OCI-LY1 (cell line): ENCODE data around the gene TCF4.

Source experiments
- H2AFZ ChIP-seq: fragments of 200-600 bp; sonication (generic), shearing (Covaris generic); 2 replicates; pipeline ENCODE4 v1.6.0; 2014; ENCODE audit warnings: antibody characterized with exemption, mild to moderate bottlenecking, low read length
- H3F3A ChIP-seq: fragments of 200-600 bp; sonication (generic), shearing (Covaris generic); 2 replicates; pipeline ENCODE4 v1.6.0; 2014; ENCODE audit warnings: mild to moderate bottlenecking, antibody characterized with exemption, low read length, moderate library complexity; ENCODE audit not compliant: insufficient read depth
- H3K27ac ChIP-seq: fragments of 200-600 bp; sonication (generic); 2 replicates; pipeline ENCODE4 v1.5.1; 2014; ENCODE audit warnings: low read length, mixed run types, mild to moderate bottlenecking, low read depth; ENCODE audit not compliant: poor library complexity, severe bottlenecking
- H3K27me3 ChIP-seq: fragments of 200-600 bp; sonication (generic); 2 replicates; pipeline ENCODE4 v1.6.0; 2014; ENCODE audit warnings: antibody characterized with exemption, mild to moderate bottlenecking, low read length, moderate library complexity; ENCODE audit not compliant: insufficient read depth
- H3K36me3 ChIP-seq: fragments of 200-600 bp; sonication (generic); 2 replicates; pipeline ENCODE4 v1.6.1; 2014; ENCODE audit warnings: mild to moderate bottlenecking, antibody characterized with exemption, low read length, moderate library complexity, mixed read lengths; ENCODE audit not compliant: insufficient read depth
- H3K4me1 ChIP-seq: fragments of 200-600 bp; sonication (generic); 2 replicates; pipeline ENCODE4 v1.5.1; 2014; ENCODE audit warnings: mild to moderate bottlenecking, low read length, moderate library complexity; ENCODE audit not compliant: insufficient read depth, severe bottlenecking
- H3K4me2 ChIP-seq: fragments of 200-600 bp; sonication (generic), shearing (Covaris generic); 2 replicates; pipeline ENCODE4 v1.6.1; 2014; ENCODE audit warnings: low read length
- H3K4me3 ChIP-seq: fragments of 200-600 bp; sonication (generic); 2 replicates; pipeline ENCODE4 v1.5.1; 2014; ENCODE audit warnings: low read length, low read depth, mild to moderate bottlenecking, mixed read lengths; ENCODE audit not compliant: poor library complexity, severe bottlenecking
- H3K79me2 ChIP-seq: fragments of 200-600 bp; shearing (Covaris generic); 2 replicates; pipeline ENCODE4 v1.6.1; 2016; ENCODE audit warnings: mixed run types, low read length, mixed read lengths; ENCODE audit not compliant: insufficient read depth
- H3K9ac ChIP-seq: fragments of 200-600 bp; sonication (generic), shearing (Covaris generic); 2 replicates; pipeline ENCODE4 v1.6.1; 2014; ENCODE audit warnings: mild to moderate bottlenecking, low read length, mixed read lengths
- H3K9me2 ChIP-seq: fragments of 200-600 bp; sonication (generic), shearing (Covaris generic); 2 replicates; pipeline ENCODE4 v1.6.1; 2014; ENCODE audit warnings: low read depth, mild to moderate bottlenecking, low read length, mixed read lengths
- H3K9me3 ChIP-seq: fragments of 200-600 bp; shearing (Covaris generic); 2 replicates; pipeline ENCODE4 v1.6.1; 2014; ENCODE audit warnings: low read length, mixed read lengths
- H4K20me1 ChIP-seq: fragments of 200-600 bp; sonication (generic), shearing (Covaris generic); 2 replicates; pipeline ENCODE4 v1.6.0; 2016; ENCODE audit warnings: mild to moderate bottlenecking, low read length; ENCODE audit not compliant: insufficient read depth
- CTCF ChIP-seq: fragments of 200-600 bp; sonication (generic), shearing (Covaris generic); IDR thresholded peaks from 2 replicates; pipeline ENCODE4 v1.5.1; 2017; ENCODE audit warnings: mild to moderate bottlenecking, antibody characterized with exemption, low read length, moderate library complexity, mixed read lengths
- EZH2 ChIP-seq: fragments of 200-600 bp; sonication (generic), shearing (Covaris generic); IDR thresholded peaks from 2 replicates; pipeline ENCODE4 v1.8.0; 2017; ENCODE audit warnings: borderline replicate concordance, mixed run types, mild to moderate bottlenecking, antibody characterized with exemption, low read length, moderate library complexity, mixed read lengths

The TCF4 gene

GRCh38 chr18:55237660-55238059, 350.3 kb downstream of the TCF4 start:
- Histone ChIP-seq H3K36me3 (peaks cover 64% of the 10 kb centered on the region), H3K9ac (no peak overlapping the region), H3K79me2 (no peaks in the 10 kb centered on the region), H4K20me1 (no peaks in the 10 kb centered on the region), H3K4me1 (peaks cover 18% of the 10 kb centered on the region), H2AFZ (no peak overlapping the region), H3K27ac (no peak overlapping the region), H3K9me2 (no peaks in the 10 kb centered on the region), H3K4me3 (no peak overlapping the region), H3K4me2 (no peak overlapping the region), H3F3A (no peaks in the 10 kb centered on the region), H3K27me3 (no peaks in the 10 kb centered on the region), H3K9me3 (no peaks in the 10 kb centered on the region)
- TF ChIP-seq EZH2 = no peak

DNA sequence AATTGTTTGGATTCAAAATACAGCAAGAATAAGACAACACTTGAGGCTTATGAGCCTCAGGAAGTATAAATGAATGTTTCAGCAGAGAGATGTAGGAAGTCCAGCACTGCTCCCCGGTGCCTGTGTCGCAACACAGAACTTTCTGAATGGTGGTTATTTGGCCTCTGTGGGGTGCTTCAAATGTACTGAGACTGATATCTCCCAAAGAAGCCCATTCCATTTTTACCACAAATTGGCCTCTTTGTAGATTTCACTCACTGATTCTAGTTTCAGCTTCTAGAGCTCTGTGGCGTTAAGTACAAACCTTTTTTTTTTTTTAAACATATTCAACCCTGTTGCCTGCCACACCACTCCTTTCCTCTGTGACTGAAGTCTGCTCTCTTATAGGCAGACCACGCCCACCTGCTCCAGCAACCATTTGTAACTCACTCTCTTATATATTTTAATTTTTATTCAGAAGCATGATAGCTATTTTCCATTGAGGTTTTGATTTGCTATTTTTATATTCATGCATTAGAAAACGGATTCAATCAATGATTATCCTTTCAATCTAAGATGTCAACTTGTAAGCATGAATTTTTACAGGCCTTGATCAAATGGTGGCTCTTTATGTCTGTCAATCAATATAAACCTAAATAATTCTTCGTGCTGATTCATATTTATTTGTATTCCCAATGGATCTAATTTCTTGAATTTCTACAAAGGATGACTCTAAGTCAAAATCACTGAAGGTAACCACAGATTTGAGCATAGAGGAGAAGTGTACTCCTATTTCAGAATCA, 351.7 kb downstream of the TCF4 start:
- Histone ChIP-seq H4K20me1 (no peaks in the 10 kb centered on the region), H3K9me3 (no peaks in the 10 kb centered on the region), H3F3A (no peaks in the 10 kb centered on the region), H3K4me2 (no peak overlapping the region), H3K9ac (no peak overlapping the region), H3K27me3 (no peaks in the 10 kb centered on the region), H3K79me2 (no peaks in the 10 kb centered on the region), H3K4me3 (no peak overlapping the region), H3K4me1 (peaks cover 18% of the 10 kb centered on the region), H3K27ac (no peak overlapping the region), H3K9me2 (no peaks in the 10 kb centered on the region), H3K36me3 (peaks cover 68% of the 10 kb centered on the region), H2AFZ (no peak overlapping the region)
- TF ChIP-seq EZH2 (no peak), CTCF (no peak)

DNA sequence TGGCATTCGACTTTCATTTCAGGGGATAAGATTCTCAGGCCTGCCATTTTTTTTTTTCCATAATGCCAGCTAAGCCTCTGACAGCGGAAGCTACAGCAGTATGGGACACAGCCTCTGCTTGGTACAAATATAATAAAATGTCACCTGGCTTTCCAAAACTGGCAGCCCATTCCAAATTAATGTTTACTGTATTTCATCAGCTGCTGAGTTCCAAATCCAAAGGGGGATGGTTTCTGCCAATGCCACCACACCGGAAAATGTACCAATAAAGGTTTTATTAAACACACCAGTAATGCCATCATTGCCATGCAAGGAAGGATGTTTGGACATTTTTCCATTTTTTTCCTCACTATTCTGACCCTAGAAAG, 352.9 kb downstream of the TCF4 start:
- Histone ChIP-seq H4K20me1 (no peaks in the 10 kb centered on the region), H3K4me2 (no peak overlapping the region), H3K27me3 (no peaks in the 10 kb centered on the region)

More for the DNA sequence above, 352.9 kb downstream of the TCF4 start:
- Histone ChIP-seq H3K27ac (no peak overlapping the region), H3K36me3 (peaks cover 77% of the 10 kb centered on the region), H2AFZ (no peak overlapping the region), H3K4me3 (no peak overlapping the region), H3K4me1 (peaks cover 18% of the 10 kb centered on the region), H3K9me3 (no peaks in the 10 kb centered on the region), H3F3A (no peaks in the 10 kb centered on the region), H3K9ac (no peak overlapping the region), H3K9me2 (no peaks in the 10 kb centered on the region), H3K79me2 (no peaks in the 10 kb centered on the region)
- TF ChIP-seq EZH2 (no peak), CTCF (no peak)
